NCI-H1694 (cell line): ENCODE data around the gene POLDIP2.
A peak's percentile ranks its signal among the peaks of the same experiment; 100 is the strongest.

Experiments used
- DNase-seq: peaks from one replicate; lab custom pipeline; 2025; lab: John Stamatoyannopoulos, UW

Gene POLDIP2

GRCh38 chr17:28335959-28336871 lies 21.1 kb downstream of the POLDIP2 start:
- DNase-seq: peak; percentile 26

DNA sequence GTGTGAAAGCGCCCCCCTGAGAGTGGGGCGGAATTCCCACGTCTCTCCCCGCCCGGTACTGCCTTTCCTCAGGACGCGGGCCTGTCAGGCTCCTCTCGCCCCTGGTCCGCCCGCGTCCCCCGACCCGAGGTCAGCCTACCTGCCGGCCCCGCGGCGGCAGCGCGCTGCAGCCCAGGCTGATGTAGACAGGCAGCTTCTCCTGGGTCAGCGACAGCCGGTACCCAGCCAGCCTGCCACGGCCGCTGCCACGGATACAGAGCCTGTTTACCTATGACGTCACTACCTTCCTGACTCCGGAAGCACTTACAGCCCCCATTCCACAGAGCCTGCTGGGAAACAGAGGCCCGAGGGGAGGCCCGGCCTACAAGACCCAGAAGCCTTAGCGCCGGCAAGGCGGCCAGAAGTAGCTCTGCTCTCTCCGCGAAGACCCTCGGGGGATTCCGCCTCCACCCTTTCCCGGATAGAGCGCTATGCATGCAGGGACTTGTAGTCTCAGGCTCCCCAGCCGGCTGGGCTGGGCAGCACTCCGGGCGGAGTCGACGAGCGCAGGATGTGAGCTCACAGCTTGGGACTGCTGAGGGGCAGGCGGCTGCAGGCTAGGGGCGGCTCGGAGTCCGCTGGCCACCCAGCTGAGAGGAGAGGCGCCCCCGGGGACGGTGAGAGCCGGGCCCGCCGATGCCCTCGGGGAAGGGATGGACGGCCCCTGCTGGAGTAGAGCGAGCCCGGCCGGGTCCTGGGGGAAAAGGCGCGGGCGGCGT lies 21.9 kb downstream of the POLDIP2 start, which contains the start of the genes IFT20 and TNFAIP1:
Gene IFT20, minus strand, starts transcription at position 272 of the 758 bp plus-strand sequence. CDS start 3,487 bp downstream, outside the sequence.
Gene TNFAIP1, plus strand, starts transcription at position 561 of the 758 bp plus-strand sequence. CDS start 3,761 bp downstream, outside the sequence.
- peak; percentile 99 for DNase-seq

DNA sequence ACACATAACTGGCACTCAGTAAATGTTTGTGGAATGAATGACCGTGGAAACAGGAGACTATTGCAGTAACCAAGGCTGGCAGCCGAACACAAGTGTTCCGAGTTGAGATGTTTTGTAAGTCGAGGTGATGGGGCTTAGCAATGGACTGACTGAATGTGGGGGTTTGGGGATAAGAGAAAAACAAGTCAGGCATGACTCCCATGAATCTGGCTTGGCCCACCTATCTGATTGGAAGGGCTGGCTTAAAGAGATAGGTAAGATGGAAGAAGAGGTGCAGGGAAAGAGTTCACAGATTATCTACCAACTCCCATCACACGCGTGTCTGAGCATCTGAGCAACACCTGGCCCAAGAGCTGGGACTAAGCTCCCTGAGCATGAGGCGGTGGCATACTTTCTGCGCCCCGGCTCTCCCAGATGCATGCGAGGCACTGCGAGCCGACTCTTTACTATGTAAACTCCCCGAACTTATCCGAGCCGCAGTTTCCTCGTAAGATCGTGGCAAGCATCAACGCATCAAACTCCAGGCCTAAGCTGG lies 22.6 kb downstream of the POLDIP2 start:
- DNase-seq: no peak

GRCh38 chr17:28334171-28334570 lies 23.2 kb downstream of the POLDIP2 start:
- DNase-seq: no peak

- no peak for DNase-seq
These were observed 24.1 kb downstream of the POLDIP2 start for GRCh38 chr17:28333083-28333746.

DNA sequence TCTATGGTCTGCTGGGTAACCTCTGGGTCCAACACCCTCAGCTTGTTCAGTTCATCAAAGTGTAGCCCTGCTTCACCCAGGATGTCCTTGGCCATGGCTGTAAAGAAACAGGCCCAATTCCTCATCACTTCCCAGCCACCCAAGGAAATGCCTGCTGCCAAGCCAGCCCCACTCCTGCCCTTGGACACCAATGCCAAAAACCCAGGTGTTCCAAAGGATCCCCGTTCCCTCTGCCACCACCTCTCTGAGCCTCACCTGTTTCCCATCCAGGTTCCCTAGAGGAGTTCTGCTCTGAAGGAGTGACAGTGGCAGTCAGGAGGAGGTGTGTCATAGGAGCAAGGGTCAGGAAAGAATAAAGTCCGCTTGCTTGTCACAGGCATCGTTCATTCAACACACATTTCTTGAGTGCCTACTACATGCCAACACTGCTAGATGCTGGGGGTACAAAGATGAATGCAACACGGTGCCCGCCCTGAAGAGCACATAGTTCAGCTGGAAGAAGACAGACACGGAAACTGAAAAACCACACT lies 25.4 kb downstream of the POLDIP2 start:
- no peak for DNase-seq

GRCh38 chr17:28330671-28331070 lies 26.7 kb downstream of the POLDIP2 start:
- DNase-seq: no peak

- DNase-seq: no peak
These were observed 29.0 kb downstream of the POLDIP2 start for GRCh38 chr17:28328325-28328724.

DNA sequence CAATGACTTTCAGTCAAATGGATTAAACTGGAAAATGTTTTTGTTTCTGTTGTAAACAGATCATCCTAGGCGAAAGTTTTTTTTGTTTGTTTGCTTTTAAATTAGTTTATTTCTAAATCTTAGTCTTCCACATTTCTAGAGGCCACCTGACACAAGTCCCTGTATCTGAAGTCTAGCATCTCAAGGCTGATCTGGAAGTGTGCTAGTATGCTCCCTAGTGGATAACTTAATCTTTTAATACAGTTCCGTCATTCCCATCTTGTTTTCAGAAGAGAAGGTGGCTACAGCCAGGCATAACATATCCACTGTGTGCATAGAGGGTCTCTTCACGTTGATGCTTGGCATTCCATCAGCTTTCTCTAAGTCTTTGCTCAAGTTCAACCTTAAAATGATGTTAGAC lies 29.6 kb downstream of the POLDIP2 start:
- DNase-seq: no peak

DNA sequence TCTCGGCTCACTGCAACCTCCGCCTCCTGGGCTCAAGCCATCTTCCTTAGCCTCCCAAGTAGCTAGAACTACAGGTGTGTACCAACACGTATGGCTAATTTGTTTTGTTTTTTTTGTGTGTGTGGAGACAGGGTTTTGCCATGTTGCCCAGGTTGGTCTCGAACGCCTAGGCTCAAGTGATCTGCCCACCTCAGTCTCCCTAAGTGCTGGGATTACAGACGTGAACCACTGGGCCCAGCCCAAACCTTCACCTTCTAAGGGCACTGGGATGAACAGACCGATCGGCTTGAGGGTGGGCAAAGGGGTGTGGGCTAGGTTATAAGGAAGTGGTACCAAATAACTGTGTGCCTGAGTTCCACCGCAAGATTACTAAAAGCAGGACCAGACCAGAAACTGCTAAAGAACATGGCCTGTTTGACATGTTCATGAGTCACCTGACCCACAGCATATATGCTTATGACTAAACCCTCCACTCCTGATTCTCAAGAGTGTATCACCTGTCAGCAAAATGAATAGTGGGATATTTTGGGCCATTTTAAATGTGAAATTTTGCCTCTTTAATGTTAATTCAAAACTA lies 30.2 kb downstream of the POLDIP2 start:
- DNase-seq: no peak

GRCh38 chr17:28326114-28326513 lies 31.2 kb downstream of the POLDIP2 start:
- no peak for DNase-seq

- DNase-seq: no peak
These were observed 32.1 kb downstream of the POLDIP2 start for GRCh38 chr17:28325211-28325610.

DNA sequence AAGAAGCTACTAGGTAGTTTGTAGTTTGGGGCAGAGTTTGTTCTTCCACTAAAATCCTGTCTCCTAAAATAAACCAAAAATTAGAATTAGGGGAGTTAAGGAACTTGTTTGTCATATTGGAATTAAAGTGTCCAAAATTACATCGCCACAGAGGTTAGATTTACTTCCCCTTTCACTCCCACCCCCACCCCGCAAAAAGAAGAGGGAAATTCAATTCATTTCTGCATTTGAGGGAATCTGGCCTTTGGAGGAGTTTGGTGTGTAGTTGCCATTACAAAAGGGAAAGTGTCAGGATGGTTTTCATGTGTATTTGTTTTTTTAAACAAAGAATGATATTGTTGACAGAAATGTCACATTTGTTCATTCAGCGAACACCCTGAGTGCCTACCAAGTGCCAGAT lies 32.5 kb downstream of the POLDIP2 start:
- no peak for DNase-seq

DNA sequence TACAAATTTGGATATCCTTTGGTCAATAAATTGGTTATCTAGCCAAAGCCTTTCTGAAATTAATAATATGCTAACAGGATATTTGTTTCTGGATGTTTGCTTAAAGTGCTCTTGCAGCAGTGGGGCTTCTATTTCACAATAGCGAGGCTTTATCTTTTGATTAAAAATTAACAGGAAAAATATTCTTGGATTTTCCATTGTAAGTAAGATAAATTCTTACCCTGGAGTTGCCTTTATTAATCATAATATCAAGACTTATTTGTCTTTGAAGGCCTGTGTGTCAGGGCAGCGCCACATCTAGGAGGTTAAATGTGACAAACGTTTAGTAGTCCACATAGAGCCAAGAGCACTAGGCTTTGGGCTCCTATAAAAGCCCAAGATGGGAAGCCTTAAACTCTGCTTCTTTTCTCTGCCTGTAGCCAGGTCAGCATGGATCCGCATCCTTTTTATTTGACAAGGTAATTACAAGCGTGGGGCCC lies 33.0 kb downstream of the POLDIP2 start:
- no peak for DNase-seq

GRCh38 chr17:28320215-28321061 lies 36.9 kb downstream of the POLDIP2 start:
- DNase-seq: no peak

- DNase-seq: no peak
These were observed 37.8 kb downstream of the POLDIP2 start for GRCh38 chr17:28319598-28319935.

DNA sequence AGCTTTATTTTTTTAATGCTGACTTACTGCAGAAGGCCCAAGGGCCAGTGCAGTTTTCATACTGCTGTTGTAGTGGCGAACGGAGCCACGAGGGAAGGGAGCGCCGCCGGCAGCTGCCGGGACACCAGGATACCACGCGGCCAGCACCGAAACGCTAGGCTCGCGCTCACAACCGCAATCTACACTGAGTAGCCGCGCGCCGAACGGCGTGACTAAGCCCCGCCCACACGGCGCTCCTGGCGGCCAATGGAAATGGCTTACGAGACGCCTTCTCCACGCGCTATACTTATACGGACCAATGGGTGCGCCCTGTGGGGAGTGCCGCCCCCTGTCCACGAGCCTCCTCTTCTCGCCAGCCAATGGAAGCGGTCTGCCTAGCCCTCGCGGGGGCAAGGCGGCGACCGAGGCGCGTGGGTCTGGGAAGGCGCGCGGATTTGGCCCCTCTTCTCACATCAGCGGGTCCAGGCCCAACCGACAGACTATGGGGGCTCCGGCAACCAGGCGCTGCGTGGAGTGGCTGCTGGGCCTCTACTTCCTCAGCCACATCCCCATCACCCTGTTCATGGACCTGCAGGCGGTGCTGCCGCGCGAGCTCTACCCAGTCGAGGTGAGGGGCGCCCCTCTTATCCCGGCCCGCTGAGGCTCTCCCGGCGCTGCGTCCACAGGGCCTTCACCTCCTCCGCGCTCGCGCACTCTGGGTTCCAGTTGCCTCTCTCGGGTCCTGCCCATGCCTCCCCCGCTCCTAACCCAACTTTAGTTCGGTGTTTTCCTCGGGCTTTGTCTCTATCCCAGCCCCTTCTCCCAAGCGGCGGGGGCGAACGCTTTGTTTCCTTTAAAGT lies 38.3 kb downstream of the POLDIP2 start, which contains the start of gene TMEM97:
Gene TMEM97, plus strand, starts transcription at position 442 of the 839 bp plus-strand sequence. Its CDS starts 40 bp downstream, at position 482.
- peak; percentile 98 for DNase-seq

GRCh38 chr17:28317966-28318758 lies 39.2 kb downstream of the POLDIP2 start:
- no peak for DNase-seq
